CMK (cell line): Measurements from ENCODE around the gene SEMA4G.
A peak's percentile ranks its signal among the peaks of the same experiment; 100 is the strongest.

Experiments
- DNase-seq: peaks from one replicate; pipeline ENCODE4 v3.0.0-alpha.2; 2010; ENCODE audit warnings: low read depth

SEMA4G gene

GRCh38 chr10:101007915-101008822 lies 38.9 kb downstream of the SEMA4G start:
- no peak for DNase-seq

- DNase-seq, result no peak
Observed at GRCh38 chr10:101008823-101009423, 39.6 kb downstream of the SEMA4G start.

- DNase-seq, result no peak
Observed at GRCh38 chr10:101010329-101010728, 41.0 kb downstream of the SEMA4G start.

- no peak for DNase-seq
Observed at GRCh38 chr10:101011517-101012423, 42.5 kb downstream of the SEMA4G start.

GRCh38 chr10:101012525-101013364 lies 43.4 kb downstream of the SEMA4G start:
- peak; percentile 77 for DNase-seq

- DNase-seq, result no peak
Observed at GRCh38 chr10:101013365-101013825, 44.1 kb downstream of the SEMA4G start.

GRCh38 chr10:101014230-101014884 lies 45.1 kb downstream of the SEMA4G start:
- no peak for DNase-seq

- DNase-seq, result no peak
Observed at GRCh38 chr10:101014966-101015581, 45.8 kb downstream of the SEMA4G start.

- DNase-seq, result no peak
Observed at GRCh38 chr10:101015582-101015973, 46.3 kb downstream of the SEMA4G start.

GRCh38 chr10:101016814-101017213 lies 47.5 kb downstream of the SEMA4G start:
- no peak for DNase-seq

GRCh38 chr10:101018118-101018599 lies 48.9 kb downstream of the SEMA4G start:
- no peak for DNase-seq

GRCh38 chr10:101018600-101019439 lies 49.5 kb downstream of the SEMA4G start:
- peak; percentile 62 for DNase-seq
